ENCODE data around the gene RTL10. TPM values are rescaled to one million over a fixed set of nuclear protein-coding genes. Genes with fewer than 3 reads are reported as not detected.

RTL10 gene
- polyA plus RNA-seq, 1 donor (not counting 4 experiments of a cell fraction or from before 2014, with no cell fraction given), result 12.9 TPM

- DNase-seq (ENCODE audit: low read depth, low spot score), result no peak
- Histone ChIP-seq H3K4me1 (ENCODE audit: control insufficient read depth, extremely low read depth, insufficient read depth, low read length) (no peaks in the 10 kb centered on the region), H3K4me3 (ENCODE audit: control insufficient read depth in 2 of 3, extremely low read depth in 1 of 3, insufficient read depth in 2 of 3, low read depth in 1 of 3, low read length in 3 of 3) (no peak overlapping the region), H3K4me2 (ENCODE audit: control insufficient read depth, extremely low read depth, insufficient read depth, low read depth, low read length) (no peak overlapping the region), H3K9me3 (ENCODE audit: control insufficient read depth, low read depth, low read length) (no peaks in the 10 kb centered on the region), H2AFZ (ENCODE audit: control insufficient read depth, low read length) (no peak overlapping the region), H3K27ac (ENCODE audit: control insufficient read depth, insufficient read depth, low read length) (no peak overlapping the region), H3K27me3 (ENCODE audit: control insufficient read depth, extremely low read depth, insufficient read depth, low read length) (no peaks in the 10 kb centered on the region), H3K9me1 (ENCODE audit: control insufficient read depth, extremely low read depth, insufficient read depth, low read length) (no peaks in the 10 kb centered on the region), H3K79me2 (ENCODE audit: control insufficient read depth, insufficient read depth, low read length) (no peaks in the 10 kb centered on the region), H3K36me3 (ENCODE audit: control insufficient read depth in 2 of 2, extremely low read depth in 1 of 2, insufficient read depth in 2 of 2, low read length in 2 of 2) (peaks cover 0 to 1% of the 10 kb centered on the region in 2 experiments), H4K20me1 (ENCODE audit: control insufficient read depth, extremely low read depth, insufficient read depth, low read length) (no peaks in the 10 kb centered on the region), H3K9ac (ENCODE audit: control insufficient read depth, extremely low read depth, insufficient read depth, low read length) (no peak overlapping the region)
- FAIRE-seq, result no peak
- dilution Hi-C loops (cut with MboI; ENCODE audit: extremely low pct_ligation_motif_present, low sequenced_read_pairs), result no loop called here
- TF ChIP-seq EZH2 (IDR thresholded peaks at IDR 0.05; ENCODE audit: low read length), result no peak
These were observed 46.2 kb upstream of the RTL10 start for GRCh38 chr22:19900707-19901436.

DNA sequence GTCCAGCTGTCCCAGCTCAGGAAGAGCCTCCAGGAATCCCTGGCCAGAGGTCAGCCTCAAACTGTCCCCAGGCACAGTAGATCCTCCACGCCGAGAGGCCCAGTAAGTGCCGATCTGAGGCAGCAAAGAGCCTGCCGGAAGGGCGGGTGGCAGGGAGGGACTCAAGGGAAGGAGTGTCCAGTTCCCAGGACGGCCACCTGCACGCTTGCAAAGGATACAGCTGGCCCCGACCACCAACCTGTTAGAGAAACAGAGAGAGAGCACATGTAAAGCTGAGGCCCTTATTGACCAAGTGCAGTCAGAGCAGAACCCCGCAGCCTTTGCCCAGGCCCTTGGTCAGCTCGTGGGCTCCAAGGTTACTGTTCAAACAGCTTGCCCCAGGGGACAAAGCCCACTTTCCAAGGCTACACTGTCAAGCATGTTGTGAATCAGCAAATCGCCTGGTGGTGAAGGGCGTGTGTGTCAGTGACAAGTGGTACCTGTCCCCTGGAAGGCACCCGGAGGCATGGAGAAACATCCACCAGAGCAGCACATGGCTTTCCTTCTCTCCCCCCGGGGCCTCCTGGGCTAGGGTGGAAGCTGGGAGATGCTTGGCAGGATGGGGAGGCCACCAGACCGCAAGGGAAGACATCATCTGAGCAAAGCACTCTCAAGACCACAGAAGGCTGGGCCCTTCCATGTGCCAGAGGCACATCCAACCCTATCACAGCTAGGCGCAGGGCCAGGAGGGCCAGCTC is 44.3 kb upstream of the RTL10 start:
- no peaks in the 10 kb centered on the region for H3K9me3 ChIP-seq (ENCODE audit: control insufficient read depth, low read depth, low read length)
- H2AFZ ChIP-seq (ENCODE audit: control insufficient read depth, low read length), result no peak overlapping the region
- H3K27me3 ChIP-seq (ENCODE audit: control insufficient read depth, extremely low read depth, insufficient read depth, low read length), result no peaks in the 10 kb centered on the region
- H3K36me3 ChIP-seq (ENCODE audit: control insufficient read depth in 2 of 2, extremely low read depth in 1 of 2, insufficient read depth in 2 of 2, low read length in 2 of 2), result peaks cover 0 to 1% of the 10 kb centered on the region in 2 experiments
- H3K4me1 ChIP-seq (ENCODE audit: control insufficient read depth, extremely low read depth, insufficient read depth, low read length), result no peaks in the 10 kb centered on the region
- no peak overlapping the region for H3K4me2 ChIP-seq (ENCODE audit: control insufficient read depth, extremely low read depth, insufficient read depth, low read depth, low read length)
- H4K20me1 ChIP-seq (ENCODE audit: control insufficient read depth, extremely low read depth, insufficient read depth, low read length), result no peaks in the 10 kb centered on the region
- dilution Hi-C loops (cut with MboI; ENCODE audit: extremely low pct_ligation_motif_present, low sequenced_read_pairs), result no loop called here
- H3K27ac ChIP-seq (ENCODE audit: control insufficient read depth, insufficient read depth, low read length), result no peak overlapping the region
- DNase-seq (ENCODE audit: low read depth, low spot score) (no peak), FAIRE-seq (no peak)
- no peak overlapping the region for H3K4me3 ChIP-seq (ENCODE audit: control insufficient read depth in 2 of 3, extremely low read depth in 1 of 3, insufficient read depth in 2 of 3, low read depth in 1 of 3, low read length in 3 of 3)
- no peak overlapping the region for H3K9ac ChIP-seq (ENCODE audit: control insufficient read depth, extremely low read depth, insufficient read depth, low read length)
- TF ChIP-seq CTCF (optimal IDR thresholded peaks at IDR 0.05 in 1 of 3, IDR thresholded peaks at IDR 0.05 in 1 of 3, conservative IDR thresholded peaks at IDR 0.05 in 1 of 3; ENCODE audit: extremely low read depth in 1 of 3, insufficient read depth in 2 of 3, low read length in 3 of 3) (no peak), EZH2 (IDR thresholded peaks at IDR 0.05; ENCODE audit: low read length) (no peak)
- no peaks in the 10 kb centered on the region for H3K9me1 ChIP-seq (ENCODE audit: control insufficient read depth, extremely low read depth, insufficient read depth, low read length)
- H3K79me2 ChIP-seq (ENCODE audit: control insufficient read depth, insufficient read depth, low read length), result no peaks in the 10 kb centered on the region
